Anterior cingulate cortex (tissue), 58 donors: ENCODE measurements around the gene ZRSR2.
A peak's percentile ranks its signal among the peaks of the same experiment; 100 is the strongest.
"Not testable (repeated sequence)": the region's sequence is repeated elsewhere in the genome, so short reads cannot be mapped to it uniquely, and the experiment has no call there.

Experiments used
- DNase-seq, 58 donors: peaks; one replicate each; lab custom pipeline; 2025; lab: John Stamatoyannopoulos, UW

The ZRSR2 gene

GRCh38 chrX:15789979-15790768 lies at the start of gene ZRSR2:
Gene ZRSR2, plus strand, starts transcription at chrX:15790484. Its CDS starts 12 bp downstream, at chrX:15790496.
- peak; percentile 2 to 93 (median 76) for DNase-seq

GRCh38 chrX:15744181-15744867 lies 46.0 kb upstream of the ZRSR2 start:
- DNase-seq = peak in 1 of 58 donors; percentile 1

GRCh38 chrX:15745179-15745578 lies 45.1 kb upstream of the ZRSR2 start:
- DNase-seq = no peak

- not testable (repeated sequence) for DNase-seq
These were observed 43.6 kb upstream of the ZRSR2 start for GRCh38 chrX:15746651-15747050.

- no peak for DNase-seq
These were observed 42.6 kb upstream of the ZRSR2 start for GRCh38 chrX:15747626-15748173.

GRCh38 chrX:15748841-15749240 lies 41.4 kb upstream of the ZRSR2 start:
- DNase-seq = no peak

GRCh38 chrX:15749642-15750610 lies 40.4 kb upstream of the ZRSR2 start:
- DNase-seq = peak in 1 of 58 donors; percentile 3

GRCh38 chrX:15750611-15751154 lies 39.6 kb upstream of the ZRSR2 start:
- no peak for DNase-seq

- no peak for DNase-seq
These were observed 39.0 kb upstream of the ZRSR2 start for GRCh38 chrX:15751155-15751819.

GRCh38 chrX:15755091-15755490 lies 35.2 kb upstream of the ZRSR2 start:
- no peak for DNase-seq

GRCh38 chrX:15758140-15758539 lies 32.1 kb upstream of the ZRSR2 start:
- no peak for DNase-seq

GRCh38 chrX:15759886-15760285 lies 30.4 kb upstream of the ZRSR2 start:
- DNase-seq = not testable (repeated sequence)

- peak in 23 of 58 donors; percentile 0 to 34 (median 3) for DNase-seq
These were observed 28.6 kb upstream of the ZRSR2 start for GRCh38 chrX:15761564-15762191.

- no peak for DNase-seq
These were observed 20.9 kb upstream of the ZRSR2 start for GRCh38 chrX:15769300-15769954.

GRCh38 chrX:15781961-15782699 lies 8.2 kb upstream of the ZRSR2 start:
- no peak for DNase-seq

GRCh38 chrX:15785176-15785750 lies 5.0 kb upstream of the ZRSR2 start:
- no peak for DNase-seq

GRCh38 chrX:15786915-15787314 lies 3.4 kb upstream of the ZRSR2 start:
- DNase-seq = peak in 1 of 58 donors; percentile 2
